ENCODE data around the gene CMIP.

- no peak for TF ChIP-seq ESRRA (IDR thresholded peaks at IDR 0.05; ENCODE audit: low read length)
- no peak for TF ChIP-seq EP300 (IDR thresholded peaks at IDR 0.05; ENCODE audit: borderline replicate concordance in 1 of 2, control insufficient read depth in 1 of 2, low read depth in 2 of 2, low read length in 2 of 2)
- no peak for TF ChIP-seq IKZF1 (conservative IDR thresholded peaks at IDR 0.05)
- TF ChIP-seq CREB1 (IDR thresholded peaks at IDR 0.05; ENCODE audit: low read depth), result no peak
- TF ChIP-seq EGR1 (IDR thresholded peaks at IDR 0.05; ENCODE audit: borderline replicate concordance in 1 of 2, low read depth in 2 of 2, low read length in 2 of 2), result no peak
- TF ChIP-seq, protein P1, sequence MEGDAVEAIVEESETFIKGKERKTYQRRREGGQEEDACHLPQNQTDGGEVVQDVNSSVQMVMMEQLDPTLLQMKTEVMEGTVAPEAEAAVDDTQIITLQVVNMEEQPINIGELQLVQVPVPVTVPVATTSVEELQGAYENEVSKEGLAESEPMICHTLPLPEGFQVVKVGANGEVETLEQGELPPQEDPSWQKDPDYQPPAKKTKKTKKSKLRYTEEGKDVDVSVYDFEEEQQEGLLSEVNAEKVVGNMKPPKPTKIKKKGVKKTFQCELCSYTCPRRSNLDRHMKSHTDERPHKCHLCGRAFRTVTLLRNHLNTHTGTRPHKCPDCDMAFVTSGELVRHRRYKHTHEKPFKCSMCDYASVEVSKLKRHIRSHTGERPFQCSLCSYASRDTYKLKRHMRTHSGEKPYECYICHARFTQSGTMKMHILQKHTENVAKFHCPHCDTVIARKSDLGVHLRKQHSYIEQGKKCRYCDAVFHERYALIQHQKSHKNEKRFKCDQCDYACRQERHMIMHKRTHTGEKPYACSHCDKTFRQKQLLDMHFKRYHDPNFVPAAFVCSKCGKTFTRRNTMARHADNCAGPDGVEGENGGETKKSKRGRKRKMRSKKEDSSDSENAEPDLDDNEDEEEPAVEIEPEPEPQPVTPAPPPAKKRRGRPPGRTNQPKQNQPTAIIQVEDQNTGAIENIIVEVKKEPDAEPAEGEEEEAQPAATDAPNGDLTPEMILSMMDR (IDR thresholded peaks at IDR 0.05 in 2 of 3, conservative IDR thresholded peaks at IDR 0.05 in 1 of 3; ENCODE audit: control insufficient read depth in 2 of 3, extremely low read depth in 1 of 3, insufficient read depth in 1 of 3, low read depth in 3 of 3, low read length in 3 of 3), result 0 out of 6 replicates have a peak, but pooled peaks of 1 of the 3 experiments have one; percentile 0
- TF ChIP-seq TAF1 (IDR thresholded peaks at IDR 0.05; ENCODE audit: borderline replicate concordance, low read depth, low read length), result no peak
- no peak for TF ChIP-seq POLR2A (IDR thresholded peaks at IDR 0.05; ENCODE audit: low read depth, low read length)
- no peak for TF ChIP-seq BHLHE40 (IDR thresholded peaks at IDR 0.05; ENCODE audit: borderline replicate concordance in 1 of 2, low read depth in 2 of 2, low read length in 1 of 2)
- no peak for TF ChIP-seq ZNF274 (IDR thresholded peaks at IDR 0.05; ENCODE audit: insufficient read depth, insufficient read length)
These were observed 138.2 kb downstream of the CMIP start for GRCh38 chr16:81582655-81583441.

All from GM12878 (cell line).